ENCODE measurements around the gene TESK1. TPM values are rescaled to one million over a fixed set of nuclear protein-coding genes. Genes with fewer than 3 reads are reported as not detected.
"Not testable (repeated sequence)": the region's sequence is repeated elsewhere in the genome, so short reads cannot be mapped to it uniquely, and the experiment has no call there.

TESK1 gene
- polyA plus RNA-seq, 3 donors, result 44.2 to 46.7 (median 46.4) TPM

DNA sequence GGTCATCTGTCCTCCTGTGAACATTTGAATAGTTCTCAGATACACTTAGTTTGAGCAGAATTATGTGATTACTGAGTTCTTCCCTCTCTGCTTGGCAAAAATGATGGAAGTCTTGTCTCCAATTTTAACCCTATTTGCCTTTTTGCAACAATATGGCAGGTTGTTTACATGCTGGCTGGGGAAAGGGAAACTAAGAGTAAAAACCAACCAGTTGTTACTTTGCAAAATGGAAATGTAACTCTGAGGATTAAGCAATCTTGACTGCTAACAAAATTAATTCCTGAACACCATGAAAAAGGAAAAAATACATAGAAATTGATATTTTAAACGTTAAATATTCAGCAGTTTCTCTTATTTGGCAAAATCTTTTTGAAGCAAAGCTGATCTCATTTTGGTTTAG lies 34.6 kb downstream of the TESK1 start:
- DNase-seq, result no peak

DNA sequence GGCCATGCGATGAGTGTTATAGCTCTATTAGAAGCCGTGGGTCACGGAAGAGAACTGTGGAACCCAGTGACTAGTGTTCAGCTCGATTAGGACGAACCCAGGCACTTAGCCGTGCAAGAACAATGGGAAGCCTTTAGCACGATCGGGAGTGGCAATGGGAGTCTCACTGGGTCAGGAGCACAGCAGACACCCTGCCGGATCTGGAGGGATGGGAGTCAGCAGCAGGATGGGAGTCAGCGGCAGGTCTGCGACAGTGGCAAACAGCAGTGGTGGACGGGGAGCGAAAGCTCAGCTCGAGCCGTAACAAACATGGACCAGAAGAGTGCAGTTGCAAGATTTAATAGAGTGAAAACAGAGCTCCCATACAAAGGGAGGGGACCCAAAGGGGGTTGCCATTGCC lies 35.4 kb downstream of the TESK1 start:
- not testable (repeated sequence) for DNase-seq

DNA sequence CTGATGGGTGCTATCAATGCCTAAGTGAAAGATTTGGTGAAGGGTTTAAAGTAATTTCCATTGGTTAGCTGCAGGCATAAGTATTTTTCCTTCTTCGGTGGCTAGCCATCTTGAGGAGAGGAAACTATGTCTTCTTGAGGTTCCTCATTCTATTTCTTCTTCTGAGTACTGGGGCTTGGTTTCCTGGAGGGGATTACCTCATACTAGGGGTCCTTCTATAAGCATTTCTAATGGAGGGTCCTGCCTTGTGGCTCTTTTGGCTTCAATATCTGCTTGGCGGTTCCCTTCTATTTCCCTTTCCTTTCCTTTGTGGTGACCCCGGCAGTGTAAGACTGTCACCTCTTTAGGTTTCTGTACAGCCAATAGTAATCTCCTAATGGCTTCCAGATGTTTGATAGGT lies 36.4 kb downstream of the TESK1 start:
- not testable (repeated sequence) for DNase-seq

DNA sequence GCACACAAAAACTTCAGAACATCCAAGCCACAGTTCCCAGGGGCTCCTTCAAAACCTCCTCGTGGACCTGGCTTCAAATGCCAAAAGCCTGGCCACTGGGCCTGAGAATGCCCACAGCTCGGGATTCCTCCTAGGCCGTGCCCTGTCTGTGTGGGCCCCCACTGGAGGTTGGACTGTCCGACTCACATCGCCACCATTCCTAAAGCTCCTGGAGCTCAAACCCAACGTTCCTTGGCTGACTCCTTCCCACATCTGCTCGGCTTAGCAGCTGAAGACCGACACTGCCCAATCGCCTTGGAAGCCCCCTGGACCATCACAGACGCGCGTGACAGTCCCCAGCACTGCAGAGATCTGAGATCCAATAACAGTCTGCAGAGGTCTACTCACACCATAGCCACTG lies 38.0 kb downstream of the TESK1 start:
- DNase-seq, result no peak

GRCh38 chr9:35645736-35646135 lies 40.7 kb downstream of the TESK1 start:
- DNase-seq, result not testable (repeated sequence)

DNA sequence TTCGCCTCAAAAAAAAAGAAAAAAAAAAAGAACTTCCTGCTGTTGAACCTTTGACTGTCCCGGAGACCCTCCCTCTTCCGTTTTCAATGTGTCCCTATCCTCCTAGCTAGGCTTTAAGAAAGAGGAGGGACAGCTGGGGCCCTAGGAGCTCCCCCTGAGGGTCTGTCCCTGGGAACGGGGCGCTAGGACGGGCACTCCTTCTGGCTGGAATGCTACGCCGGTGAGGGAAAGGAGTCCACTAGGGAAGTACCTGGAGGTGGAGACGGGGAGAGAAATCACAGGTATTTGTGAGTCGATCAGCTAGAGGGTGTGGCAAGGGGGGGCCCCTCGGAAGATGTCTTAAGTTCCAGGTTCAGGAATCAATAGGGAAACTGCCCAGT lies 41.1 kb downstream of the TESK1 start:
- DNase-seq, result peak; percentile 71

DNA sequence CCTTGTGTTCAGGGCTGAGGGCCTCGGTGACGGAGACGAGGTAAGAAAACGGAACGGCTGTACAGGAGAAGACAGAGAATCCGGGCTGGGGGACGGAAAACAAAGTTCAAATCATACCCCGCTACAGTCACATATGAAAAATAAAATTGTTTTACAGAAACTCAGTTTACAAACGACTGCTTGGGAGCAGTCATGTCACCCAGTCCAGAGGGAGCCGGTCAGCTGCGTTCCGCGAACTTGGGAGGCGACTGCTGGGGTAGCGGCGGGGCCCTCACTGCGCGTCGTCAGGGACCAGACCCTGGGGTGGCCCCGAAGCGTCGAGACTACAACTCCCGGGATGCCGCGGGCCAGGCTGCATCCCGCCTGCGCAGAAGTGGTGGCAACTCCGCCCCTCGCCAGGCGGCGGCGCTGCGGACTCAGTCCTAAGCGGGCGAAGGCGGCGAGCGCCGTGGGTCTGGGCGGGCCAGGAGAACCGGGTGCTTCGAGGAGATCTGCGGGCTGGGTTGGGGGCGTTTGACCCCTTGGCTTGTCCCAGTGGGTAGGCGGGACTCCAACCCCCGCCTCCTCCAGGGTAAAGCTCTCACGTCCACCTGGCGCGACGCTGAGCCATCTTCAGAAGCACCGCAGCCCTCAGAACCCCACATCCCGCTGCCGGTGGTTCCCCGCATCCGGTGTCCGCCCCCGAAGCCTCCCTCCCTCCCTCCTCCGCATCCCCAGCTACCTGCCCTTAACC lies 41.6 kb downstream of the TESK1 start:
- peak; percentile 94 for DNase-seq

DNA sequence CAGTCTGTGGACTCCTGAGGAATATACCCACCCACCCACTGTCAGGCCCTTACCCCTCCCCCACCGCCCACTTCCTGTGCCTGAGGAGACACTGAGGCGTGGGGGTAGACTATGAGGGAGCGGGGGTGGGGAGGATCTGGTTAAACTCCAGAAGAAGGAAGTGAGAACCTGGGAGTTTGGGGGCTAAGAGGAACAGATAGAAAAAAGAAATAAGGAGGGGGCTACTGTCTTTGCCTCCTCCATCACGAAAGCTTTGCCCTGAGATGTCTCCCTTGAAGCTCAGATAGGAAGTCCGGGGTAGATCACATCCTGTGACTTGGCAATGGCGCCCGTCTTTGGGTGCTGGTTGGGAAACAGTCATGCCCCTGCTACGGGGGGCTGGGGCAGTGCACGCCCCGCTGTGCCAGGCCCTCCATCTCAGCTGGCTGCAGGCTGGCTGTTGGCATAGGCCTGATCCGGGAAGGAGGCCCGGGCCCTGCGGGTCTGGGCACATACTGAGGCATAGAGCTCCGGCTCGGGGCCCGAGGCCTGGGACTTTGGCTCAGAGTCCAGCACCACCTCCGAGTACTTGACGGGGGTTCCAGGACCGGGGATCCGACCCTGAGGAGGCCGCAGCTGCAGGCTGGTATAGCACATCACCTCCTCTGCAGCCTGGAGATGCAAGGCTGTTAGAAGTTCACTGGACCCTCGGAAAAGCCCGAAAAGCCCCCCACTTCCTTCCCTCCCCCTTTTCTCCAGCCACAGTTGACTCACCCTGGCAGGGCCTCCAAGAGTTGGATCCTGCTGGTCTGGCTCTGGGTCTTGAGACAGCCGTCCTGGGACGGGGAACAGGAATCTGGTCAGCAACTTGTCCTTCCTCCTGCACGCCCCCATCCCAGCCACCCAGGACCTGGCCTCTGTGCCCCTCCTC lies 44.6 kb downstream of the TESK1 start:
- no peak for DNase-seq

DNA sequence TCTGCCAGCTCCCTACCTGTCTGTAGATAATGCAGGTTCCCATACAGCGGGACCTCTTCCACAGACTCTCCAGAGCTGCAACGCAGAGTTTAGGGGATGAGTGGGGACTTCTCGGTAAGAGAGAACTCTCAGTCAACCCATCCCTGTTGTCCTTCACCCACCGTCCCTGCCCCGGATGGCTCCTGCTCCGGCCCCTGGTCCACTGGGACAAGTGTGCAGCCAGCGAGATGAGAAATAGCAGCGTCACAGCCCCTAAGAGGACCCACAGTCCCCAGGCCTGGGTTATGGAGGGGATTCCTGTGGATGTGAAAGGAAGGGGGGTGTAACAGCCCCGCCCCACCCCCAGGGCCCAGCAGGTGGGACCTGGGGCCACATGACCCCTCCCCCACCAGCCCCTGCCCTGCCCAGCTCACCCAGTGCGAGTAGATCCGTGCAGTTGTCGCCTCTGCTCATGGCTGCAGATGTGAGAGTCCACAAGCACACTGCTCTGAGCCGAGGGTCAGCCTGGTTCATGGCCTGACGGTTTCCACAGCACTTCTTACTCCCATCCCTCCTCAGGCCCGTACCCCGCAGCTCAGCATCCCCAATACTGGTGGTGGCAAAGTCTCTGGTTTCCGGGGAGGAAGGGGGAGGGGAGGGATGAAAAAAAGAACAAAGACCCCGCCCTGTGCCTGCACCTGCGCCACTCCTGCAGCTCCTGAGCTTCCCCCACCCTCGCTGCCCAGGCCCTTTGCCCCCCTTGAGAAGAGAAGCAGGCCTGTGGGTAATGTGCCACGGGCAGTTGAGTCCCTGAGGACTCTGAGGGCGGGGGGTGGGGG lies 45.5 kb downstream of the TESK1 start, which contains the start of gene SIT1:
Gene SIT1 (minus strand): TSS at position 591 of the 818 bp plus-strand sequence. CDS start 78 bp downstream, at position 513.
- DNase-seq, result no peak

DNA sequence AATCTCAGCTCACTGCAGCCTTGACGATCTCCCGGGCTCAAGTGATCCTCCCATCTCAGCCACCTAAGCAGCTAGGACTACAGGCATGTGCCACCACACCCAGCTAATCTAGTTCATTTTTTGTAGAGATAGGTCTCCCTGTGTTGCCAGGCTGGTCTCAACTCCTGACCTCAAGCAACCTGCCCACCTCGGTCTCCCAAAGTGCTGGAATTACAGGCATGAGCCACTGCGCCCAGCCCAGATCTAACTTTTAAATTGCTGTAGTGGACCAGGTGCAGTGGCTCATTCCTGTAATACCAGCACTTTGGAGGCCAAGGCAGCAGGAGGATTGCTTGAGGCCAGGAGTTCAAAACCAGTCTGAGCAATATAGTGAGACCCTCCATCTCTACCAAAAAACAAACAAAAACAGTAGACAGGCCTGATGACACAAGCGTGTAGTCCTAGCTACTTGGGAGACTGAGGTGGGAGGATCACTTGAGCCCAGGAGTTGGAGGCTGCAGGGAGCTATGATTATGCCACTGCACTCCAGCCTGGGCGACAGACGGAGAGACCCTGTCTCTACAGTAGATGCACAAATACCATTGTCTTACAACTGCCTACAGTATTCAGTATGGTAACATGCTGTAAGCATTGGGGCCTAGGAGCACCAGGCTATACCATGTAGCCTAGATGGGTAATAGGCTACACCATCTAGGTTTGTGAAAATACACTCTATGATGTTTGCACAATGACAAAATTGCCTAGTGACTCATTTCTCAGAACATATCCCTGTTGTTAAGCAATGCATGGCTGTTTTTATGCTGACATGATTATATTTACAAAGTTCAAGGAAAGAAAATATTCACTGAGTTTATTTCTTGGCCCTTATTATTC lies 47.1 kb downstream of the TESK1 start:
- no peak for DNase-seq

- DNase-seq, result no peak
Measured at GRCh38 chr9:35652829-35653209, 47.8 kb downstream of the TESK1 start.

GRCh38 chr9:35653611-35654010 lies 48.5 kb downstream of the TESK1 start:
- DNase-seq, result no peak

- DNase-seq, result no peak
Measured at GRCh38 chr9:35656348-35656747, 51.3 kb downstream of the TESK1 start.

DNA sequence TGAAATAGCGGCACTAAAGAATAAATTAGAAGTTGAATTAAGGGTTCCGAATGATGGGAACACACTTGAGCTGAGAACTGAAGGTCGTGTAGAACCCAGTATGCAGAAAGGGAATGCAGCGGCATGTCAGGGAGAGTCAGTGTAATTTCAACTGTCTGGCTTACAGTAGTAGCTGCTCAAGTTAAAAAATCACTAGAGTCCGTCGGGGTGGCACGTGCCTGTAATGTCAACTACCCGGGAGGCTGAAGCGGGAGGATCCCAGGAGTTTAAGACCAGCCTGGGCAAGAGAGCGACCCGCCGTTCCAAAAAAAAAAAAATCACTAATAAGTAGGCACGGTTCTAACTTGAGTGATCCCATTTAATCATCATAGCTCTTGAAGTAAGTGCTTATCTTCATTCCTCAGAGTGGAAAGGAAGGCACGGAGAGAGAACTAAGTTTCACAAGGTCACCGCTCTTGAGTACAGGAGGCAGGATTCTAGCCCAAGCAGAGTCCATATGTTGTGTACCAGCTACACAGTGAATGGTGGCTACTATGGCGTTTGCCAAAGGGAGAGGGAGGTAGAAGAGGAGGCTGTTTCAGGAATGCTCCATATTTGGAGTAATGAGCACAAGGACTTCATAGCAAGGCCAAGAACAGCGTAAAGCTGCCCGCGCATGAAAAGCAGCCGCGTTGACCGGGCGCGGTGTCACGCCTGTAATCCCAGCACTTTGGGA lies 51.9 kb downstream of the TESK1 start:
- no peak for DNase-seq

DNA sequence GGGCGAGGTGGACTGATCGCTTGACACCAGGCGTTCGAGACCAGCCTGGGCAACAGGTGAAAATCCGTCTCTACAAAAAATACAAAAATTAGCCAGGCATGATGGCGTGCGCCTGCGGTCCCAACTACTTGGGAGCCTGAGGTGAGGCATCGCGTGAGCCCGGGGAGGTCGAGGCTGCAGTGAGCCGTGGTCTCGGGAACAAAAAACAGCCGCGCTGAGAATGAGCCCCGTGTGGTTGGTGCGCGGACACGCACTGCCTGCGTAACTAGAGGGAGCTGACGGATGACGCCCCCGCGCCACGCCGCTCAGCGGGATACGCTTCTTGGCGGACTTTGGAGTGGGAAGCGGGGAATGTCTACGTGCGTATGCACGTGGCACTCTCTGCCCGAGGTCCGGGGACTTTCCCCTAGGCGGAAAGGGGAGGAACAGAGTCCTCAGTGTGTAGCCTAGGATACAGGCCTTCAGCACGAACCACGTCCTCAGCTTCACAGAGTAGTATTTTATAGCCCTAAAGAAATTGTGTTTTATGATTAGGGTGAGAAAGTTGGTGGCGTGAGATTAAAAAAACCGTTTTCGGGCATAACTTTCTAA lies 52.6 kb downstream of the TESK1 start, which contains the start of gene RMRP:
Gene RMRP (minus strand): TSS at position 474 of the 591 bp plus-strand sequence.
- peak; percentile 98 for DNase-seq

GRCh38 chr9:35658137-35658967 lies 53.3 kb downstream of the TESK1 start, which contains the start of gene CCDC107:
TSS of gene CCDC107 (plus strand) at chr9:35658292. CDS start at chr9:35658380, 88 bp downstream.
- DNase-seq, result peak; percentile 83

DNA sequence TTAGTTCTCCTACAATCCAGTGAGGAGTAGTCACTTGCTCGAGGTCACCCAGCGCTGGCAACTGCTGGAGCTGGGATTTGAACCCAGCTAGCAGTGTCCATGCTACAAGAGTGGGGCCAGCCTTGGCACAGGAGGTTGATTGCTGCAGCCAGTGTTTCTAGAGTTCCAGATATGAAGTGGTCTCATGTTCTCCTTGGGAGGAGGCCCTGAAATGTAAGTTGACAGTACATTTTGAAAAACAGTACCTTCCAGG lies 53.8 kb downstream of the TESK1 start:
- no peak for DNase-seq

- no peak for DNase-seq
Measured at GRCh38 chr9:35659340-35659739, 54.3 kb downstream of the TESK1 start.
